ENCODE data around the gene TSGA10.
"Not testable (repeated sequence)": the region's sequence is repeated elsewhere in the genome, so short reads cannot be mapped to it uniquely, and the experiment has no call there.

TSGA10 gene

DNA sequence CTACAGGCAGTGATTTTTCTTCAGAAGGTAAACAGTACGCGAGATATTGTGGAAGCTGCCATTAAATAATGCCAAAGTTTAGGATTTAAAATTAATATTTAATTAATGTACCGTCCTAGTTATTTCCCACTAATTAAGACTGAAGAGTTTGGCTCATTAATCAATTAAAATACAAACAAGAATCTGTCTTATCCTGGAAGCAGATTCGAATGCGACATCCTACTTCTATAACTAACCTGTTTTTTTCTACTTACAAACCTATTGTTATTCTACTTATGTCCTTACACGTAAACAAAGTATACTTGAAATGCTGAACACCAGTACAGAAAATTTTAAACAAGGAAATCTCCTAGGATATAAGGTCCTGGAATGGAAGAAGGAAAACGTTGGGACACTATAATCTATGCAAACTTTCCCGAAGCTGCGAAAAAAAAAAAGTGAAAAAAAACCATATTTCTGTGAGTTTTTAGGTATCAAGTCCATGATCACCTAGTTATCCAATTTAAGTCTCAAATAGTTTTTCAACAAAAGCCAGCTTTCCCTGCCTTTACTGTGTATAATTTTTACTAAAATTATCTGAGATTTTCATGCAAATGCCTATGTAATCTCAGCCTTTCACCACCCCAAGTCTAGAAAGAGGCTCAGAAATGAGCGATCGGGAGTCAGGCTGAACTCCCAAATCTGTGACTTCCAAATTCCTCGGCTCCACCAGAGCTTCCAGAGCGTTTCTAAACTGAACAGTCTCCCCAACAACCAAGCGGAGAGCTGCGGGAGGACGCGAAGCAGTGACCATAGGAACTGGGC is 14.5 kb downstream of the TSGA10 start:
- no peak for DNase-seq (ENCODE audit: extremely low spot score)
- ChIA-PET POLR2A (interaction anchor here (1.0 kb wide), 1 partner anchor 15 kb away, joined by 6 read pairs; the partner anchor contains the start of genes LIPT1 and TSGA10), CTCF (interaction anchor here (0.8 to 1.5 kb wide), 3 partner anchors 15 to 572 kb away, joined by 3 to 5 read pairs (median 3); partner anchors contain the start of genes LIPT1 and TSGA10)
- TF ChIP-seq CTCF (IDR thresholded peaks at IDR 0.05; ENCODE audit: control extremely low read depth, extremely low read depth, low read depth, missing control alignments): no peak

DNA sequence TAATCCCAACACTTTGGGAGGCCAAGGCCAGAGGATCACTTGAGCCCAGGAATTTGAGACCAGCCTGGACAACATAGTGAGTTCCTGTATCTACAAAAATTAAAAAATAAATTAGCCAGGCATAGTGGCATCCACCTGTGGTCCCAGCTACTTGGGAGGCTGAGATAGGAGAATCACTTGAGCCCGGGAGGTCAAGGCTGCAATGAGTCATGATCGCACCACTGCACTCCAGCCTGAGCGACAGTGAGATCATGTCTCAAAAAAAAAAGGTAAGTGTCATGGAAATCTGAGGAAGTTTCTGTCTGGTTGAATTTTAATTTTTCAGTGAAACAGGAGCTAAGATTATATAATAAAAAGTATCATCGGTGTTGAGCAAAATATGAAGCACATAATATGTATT is 15.7 kb downstream of the TSGA10 start:
- no peak for TF ChIP-seq CTCF (IDR thresholded peaks at IDR 0.05; ENCODE audit: control extremely low read depth, extremely low read depth, low read depth, missing control alignments)
- CTCF ChIA-PET: no interaction called here
- POLR2A ChIA-PET: no interaction called here
- DNase-seq (ENCODE audit: extremely low spot score): no peak

DNA sequence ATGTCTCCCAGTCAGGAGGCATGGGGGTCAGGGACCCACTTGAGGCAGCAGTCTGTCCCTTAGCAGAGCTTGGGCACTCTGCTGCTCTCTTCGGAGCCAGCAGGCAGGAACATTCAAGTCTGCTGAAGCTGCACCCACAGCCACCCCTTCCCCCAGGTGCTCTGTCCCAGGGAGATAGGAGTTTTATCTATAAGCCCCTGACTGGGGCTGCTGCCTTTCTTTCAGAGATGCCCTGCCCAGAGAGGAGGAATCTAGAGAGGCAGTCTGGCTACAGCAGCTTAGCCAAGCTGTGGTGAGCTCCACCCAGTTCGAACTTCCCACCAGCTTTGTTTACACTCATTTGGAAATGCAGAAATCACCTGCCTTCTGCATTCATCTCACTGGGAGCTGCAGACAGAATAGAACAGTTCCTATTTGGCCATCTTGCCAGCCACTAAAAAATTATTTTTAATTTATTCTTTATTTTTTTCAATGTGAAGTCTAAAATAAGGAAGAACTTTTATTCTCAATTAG is 19.6 kb downstream of the TSGA10 start:
- CTCF ChIA-PET; POLR2A ChIA-PET; DNase-seq (ENCODE audit: extremely low spot score): not testable (repeated sequence)

DNA sequence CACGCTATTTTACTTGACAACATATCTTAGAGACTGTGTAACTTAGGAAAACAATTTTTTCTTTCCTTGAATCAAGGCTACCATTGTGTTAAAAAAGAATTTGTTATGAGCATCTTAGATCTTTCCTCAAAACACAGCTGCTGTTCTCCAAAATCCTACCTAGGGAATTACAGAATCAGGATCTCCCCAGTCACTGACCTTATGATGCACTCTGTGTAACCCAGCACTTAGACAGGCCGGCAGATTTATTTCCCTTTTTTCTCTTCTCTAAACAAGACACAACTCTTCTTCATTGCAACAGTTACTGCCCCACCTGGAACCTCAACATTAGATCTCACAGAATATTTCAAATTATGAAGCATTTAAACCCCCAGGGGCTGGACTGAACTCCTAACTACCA is 26.8 kb downstream of the TSGA10 start:
- POLR2A ChIA-PET: no interaction called here
- TF ChIP-seq CTCF (IDR thresholded peaks at IDR 0.05; ENCODE audit: control extremely low read depth, extremely low read depth, low read depth, missing control alignments): no peak
- no peak for DNase-seq (ENCODE audit: extremely low spot score)
- CTCF ChIA-PET: no interaction called here

- POLR2A ChIA-PET: no interaction called here
- DNase-seq (ENCODE audit: extremely low spot score): no peak
- CTCF ChIA-PET: no interaction called here
- TF ChIP-seq CTCF (IDR thresholded peaks at IDR 0.05; ENCODE audit: control extremely low read depth, extremely low read depth, low read depth, missing control alignments): no peak
Measured at GRCh38 chr2:99112617-99113016, 42.1 kb downstream of the TSGA10 start.

DNA sequence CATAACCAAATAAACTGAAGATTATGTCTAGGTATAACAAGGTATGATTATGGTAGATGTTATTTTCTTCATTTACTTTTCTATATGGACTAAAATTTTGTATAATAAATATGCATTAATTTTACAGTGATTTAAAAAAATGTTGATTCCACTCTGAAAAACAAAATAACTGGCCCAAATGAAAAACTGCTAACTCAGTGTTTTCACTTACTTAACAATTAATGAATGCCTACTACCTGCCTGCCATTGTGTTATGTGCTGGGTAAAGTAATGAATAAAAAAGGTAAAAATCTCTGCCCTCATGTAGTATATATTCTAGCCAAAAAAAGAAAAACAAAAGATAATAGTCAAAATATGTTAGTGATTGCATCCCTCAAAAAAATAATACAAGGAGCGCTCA is 42.8 kb downstream of the TSGA10 start:
- TF ChIP-seq CTCF (IDR thresholded peaks at IDR 0.05; ENCODE audit: control extremely low read depth, extremely low read depth, low read depth, missing control alignments): no peak
- no peak for DNase-seq (ENCODE audit: extremely low spot score)
- ChIA-PET CTCF (no interaction called here), POLR2A (no interaction called here)

GRCh38 chr2:99111236-99111635 is 43.5 kb downstream of the TSGA10 start:
- TF ChIP-seq CTCF (IDR thresholded peaks at IDR 0.05; ENCODE audit: control extremely low read depth, extremely low read depth, low read depth, missing control alignments): no peak
- POLR2A ChIA-PET: no interaction called here
- CTCF ChIA-PET: no interaction called here
- no peak for DNase-seq (ENCODE audit: extremely low spot score)
